GM12878 (cell line): ENCODE data around the gene PDCD10. TPM values are rescaled to one million over a fixed set of nuclear protein-coding genes. Genes with fewer than 3 reads are reported as not detected.

Source experiments
- ATAC-seq: fragments of 200-7000 bp; cut with Tn5 transposase; 3 replicates; pipeline ENCODE4 v1.9.1; 2020; ENCODE audit warnings: mild to moderate bottlenecking, moderate library complexity
- BruUV-seq: library from RNA; stranded (reverse); fragments of 400-500 nt; replicated peaks from 2 replicates; lab custom pipeline; 2021; lab: Mats Ljungman, UMichigan
- CTCF ChIA-PET: fragments of 300-600 bp; sonication (Branson Sonifier 250); formaldehyde crosslinking; extraction: SDS; loops from one replicate; lab custom pipeline; 2021; ENCODE audit warnings: inconsistent platforms; lab: Yijun Ruan, JAX
- POLR2A ChIA-PET: fragments of 350-600 bp; formaldehyde crosslinking; extraction: SDS; loops from one replicate; lab custom pipeline; 2021; ENCODE audit warnings: inconsistent platforms; lab: Charles Lee
- RAD21 ChIA-PET: fragments of 300-600 bp; sonication (Branson Sonifier 250); formaldehyde crosslinking; loops from one replicate; lab custom pipeline; 2023; ENCODE audit warnings: antibody characterized with exemption; ENCODE audit not compliant: unreplicated experiment; lab: Charles Lee
- SMC1A ChIA-PET: fragments of 300-600 bp; sonication (Branson Sonifier 250); formaldehyde crosslinking; loops from one replicate; lab custom pipeline; 2023; ENCODE audit not compliant: unreplicated experiment, uncharacterized antibody; lab: Charles Lee
- DNase-seq: peaks from one replicate; pipeline ENCODE4 v3.0.0-alpha.2; 2011; ENCODE audit warnings: low read depth, low spot score
- FAIRE-seq: peaks from 3 replicates; lab custom pipeline; 2011; peaks lifted over from hg19 to GRCh38; lab: Jason Lieb, UNC
- H2AFZ ChIP-seq: 2 replicates; pipeline ENCODE4 v1.6.0; 2011; ENCODE audit warnings: low read depth, low read length, control low read depth; ENCODE audit not compliant: control insufficient read depth
- H3K27ac ChIP-seq: 2 replicates; pipeline ENCODE4 v1.5.1; 2011; ENCODE audit warnings: control low read depth; ENCODE audit not compliant: control insufficient read depth, insufficient read depth
- H3K27me3 ChIP-seq, 2 experiments: replicated peaks in 1 of 2; 2 replicates each; pipeline versions ENCODE4 v1.6.0 to v1.6.1; 2011; ENCODE audit warnings: low read length in 1 of 2; ENCODE audit not compliant: control insufficient read depth in 2 of 2, insufficient read depth in 2 of 2
- H3K36me3 ChIP-seq, 2 experiments: 2 replicates each; pipeline ENCODE4 v1.5.1; 2011; ENCODE audit warnings: low read length in 1 of 2; ENCODE audit not compliant: control insufficient read depth in 2 of 2, insufficient read depth in 2 of 2
- H3K4me1 ChIP-seq: 2 replicates; pipeline ENCODE4 v1.6.1; 2011; ENCODE audit warnings: mild to moderate bottlenecking, low read length, moderate library complexity, mixed read lengths; ENCODE audit not compliant: control insufficient read depth, insufficient read depth
- H3K4me2 ChIP-seq: 2 replicates; pipeline ENCODE4 v1.6.0; 2011; ENCODE audit warnings: control low read depth; ENCODE audit not compliant: control insufficient read depth, insufficient read depth
- H3K4me3 ChIP-seq: fragments of 200-600 bp; sonication (generic); 2 replicates; pipeline ENCODE4 v1.5.1; 2016
- H3K79me2 ChIP-seq: 2 replicates; pipeline ENCODE4 v1.6.0; 2011; ENCODE audit warnings: low read length; ENCODE audit not compliant: control insufficient read depth, insufficient read depth
- H3K9ac ChIP-seq: 2 replicates; pipeline ENCODE4 v1.8.0; 2011; ENCODE audit warnings: low read length, control low read depth, mixed read lengths; ENCODE audit not compliant: control insufficient read depth, insufficient read depth
- H3K9me3 ChIP-seq: replicated peaks from 3 replicates; pipeline ENCODE4 v1.5.1; 2011; ENCODE audit warnings: mild to moderate bottlenecking, low read length; ENCODE audit not compliant: control insufficient read depth, insufficient read depth
- H4K20me1 ChIP-seq: 2 replicates; pipeline ENCODE4 v1.6.0; 2011; ENCODE audit not compliant: control insufficient read depth, insufficient read depth
- BCLAF1 ChIP-seq: fragments of 450-650 bp; IDR thresholded peaks from 2 replicates; pipeline ENCODE4 v1.6.1; 2017; ENCODE audit warnings: antibody characterized with exemption, mild to moderate bottlenecking, moderate library complexity
- CEBPZ ChIP-seq: fragments of 150-350 bp; IDR thresholded peaks from 2 replicates; pipeline ENCODE4 v1.6.1; 2016; ENCODE audit warnings: low read depth, low read length
- CREM ChIP-seq: IDR thresholded peaks from 2 replicates; pipeline ENCODE4 v1.6.1; 2014; ENCODE audit warnings: antibody characterized with exemption, low read depth
- MAX ChIP-seq: IDR thresholded peaks from 2 replicates; pipeline ENCODE4 v1.6.1; 2012; ENCODE audit warnings: low read depth, low read length, improper control_type of control experiment
- MXI1 ChIP-seq: fragments of 150-350 bp; IDR thresholded peaks from 2 replicates; pipeline ENCODE4 v1.6.1; 2011; ENCODE audit warnings: low read depth, mild to moderate bottlenecking, inconsistent platforms, low read length, improper control_type of control experiment
- PAX5 ChIP-seq: IDR thresholded peaks from 2 replicates; pipeline ENCODE4 v1.6.1; 2011; ENCODE audit warnings: low read depth, low read length, borderline replicate concordance
- PKNOX1 ChIP-seq: fragments of 450-650 bp; IDR thresholded peaks from 2 replicates; pipeline ENCODE4 v1.6.1; 2016; ENCODE audit warnings: mild to moderate bottlenecking
- POU2F2 ChIP-seq: IDR thresholded peaks from 3 replicates; pipeline ENCODE4 v1.6.1; 2011; ENCODE audit warnings: low read depth, mild to moderate bottlenecking, low read length, borderline replicate concordance
- RAD21 ChIP-seq: IDR thresholded peaks from 2 replicates; pipeline ENCODE4 v1.6.1; 2011; ENCODE audit warnings: mild to moderate bottlenecking, low read depth, low read length, moderate library complexity; ENCODE audit not compliant: insufficient read depth
- ZSCAN29 ChIP-seq: fragments of 450-650 bp; IDR thresholded peaks from 2 replicates; pipeline ENCODE4 v1.6.1; 2017; ENCODE audit warnings: mild to moderate bottlenecking, moderate library complexity
- WGBS: methylation state at CpG from one replicate; pipeline ENCODE4 v1.1.6; 2016; ENCODE audit warnings: low lambda C conversion rate; ENCODE audit not compliant: insufficient replicate concordance, insufficient coverage; ENCODE audit errors: missing lambda C conversion rate; 5-methylcytosine and 5-hydroxymethylcytosine counted together
- in situ Hi-C: fragments of 300-500 bp; cut with MboI; formaldehyde crosslinking; loops from 9 replicates; pipeline ENCODE4 v1.14.3; 2018; ENCODE audit warnings: mixed read lengths
- intact Hi-C: fragments of 100-400 bp; cut with micrococcal nuclease; formaldehyde crosslinking; loops from one replicate; pipeline ENCODE4 v1.14.2; 2022; ENCODE audit not compliant: unreplicated experiment
- polyA plus RNA-seq, 11 experiments: library from polyadenylated mRNA; depleted of rRNA in 4 of 11; unstranded in 6 of 11; stranded (reverse) in 5 of 11; fragments of >200 nt; fragmentation: Nextera tagmentation in 4 of 11; fragmentation: Illumina TruSeq in 1 of 11; extraction: Ambion mirVana in 4 of 11; extraction: Trizol in 1 of 11; gene quantifications; 1 replicate in 1 of 11; 2 replicates in 10 of 11; pipeline versions ENCODE4 v1.2.1 to v1.2.3, GENCODE V29; 2011 to 2016; ENCODE audit warnings: inconsistent platforms in 2 of 11, missing spikeins in 2 of 11, low read depth in 1 of 11
- total RNA-seq, 4 experiments: library from RNA; depleted of rRNA in 3 of 4; stranded (reverse); fragments of >200 nt in 3 of 4; fragmentation: Illumina TruSeq in 1 of 4; extraction: Trizol in 1 of 4; gene quantifications; 2 replicates each; pipeline versions ENCODE4 v1.2.1 to v1.2.3, GENCODE V29; 2013 to 2021

PDCD10 gene
- total and polyA plus RNA-seq, 10 of the 15 experiments (the other 5 are each of a cell fraction or from before 2014, with no cell fraction given), result 64.1 to 247 (median 125) TPM

- DNase-seq (no peak), FAIRE-seq (no peak), ATAC-seq (peak; percentile 58)
- Histone ChIP-seq H3K27me3 (no peaks in the 10 kb centered on the region), H4K20me1 (no peaks in the 10 kb centered on the region), H3K4me3 (no peak overlapping the region), H3K36me3 (no peaks in the 10 kb centered on the region), H3K4me2 (no peak overlapping the region), H2AFZ (peak overlapping the region; percentile 87), H3K79me2 (no peaks in the 10 kb centered on the region), H3K9me3 (no peaks in the 10 kb centered on the region), H3K27ac (peak overlapping the region; percentile 19; the same call in 1 of the 2 replicates), H3K4me1 (peaks cover 23% of the 10 kb centered on the region), H3K9ac (no peak overlapping the region)
- CTCF ChIA-PET, result interaction anchor here (1.1 to 5.7 kb wide), 7 partner anchors 9 to 369 kb away, joined by 5 to 29 read pairs (median 6); partner anchors contain the start of genes PDCD10, SERPINI1 and ZBBX
- TF ChIP-seq BCLAF1 (no peak), ZSCAN29 (no peak), MXI1 (no peak), PKNOX1 (no peak), POU2F2 (no peak), RAD21 (no peak), MAX (no peak), PAX5 (no peak), CEBPZ (no peak), CREM (no peak)
- RAD21 ChIA-PET, result interaction anchor here (0.8 to 3.0 kb wide), 8 partner anchors 9 to 65 kb away, joined by 3 to 17 read pairs (median 6); partner anchors contain the start of genes PDCD10 and SERPINI1
- intact Hi-C loops (no loop called here), in situ Hi-C loops (no loop called here)
- BruUV-seq, result no TSS peak
- SMC1A ChIA-PET, result interaction anchor here (0.7 to 5.9 kb wide), 12 partner anchors 9 to 132 kb away, joined by 3 to 36 read pairs (median 6); partner anchors contain the start of genes PDCD10 and SERPINI1
- WGBS, result 96% methylated on average over 2 of the region's 2 CpGs
- POLR2A ChIA-PET, result interaction anchor here (0.9 to 2.7 kb wide), 2 partner anchors 13 to 14 kb away, joined by 3 to 14 read pairs; partner anchors contain the start of genes PDCD10 and SERPINI1
Observed at GRCh38 chr3:167749728-167750127, 15.0 kb upstream of the PDCD10 start.
